Measurements from ENCODE around the gene NOS3.
A peak's percentile ranks its signal among the peaks of the same experiment; 100 is the strongest.

NOS3 gene

GRCh38 chr7:151045262-151045661, 54.4 kb downstream of the NOS3 start:
- Histone ChIP-seq H3K36me3 (ENCODE audit: low read depth) (no peaks in the 10 kb centered on the region), H3K9me3 (ENCODE audit: severe bottlenecking) (no peaks in the 10 kb centered on the region), H3K4me1 (ENCODE audit: insufficient read depth, poor library complexity, severe bottlenecking) (no peaks in the 10 kb centered on the region), H3K27me3 (ENCODE audit: insufficient read depth, poor library complexity, severe bottlenecking) (no peaks in the 10 kb centered on the region), H3K27ac (ENCODE audit: poor library complexity, severe bottlenecking) (no peak overlapping the region), H3K4me3 (ENCODE audit: severe bottlenecking) (no peak overlapping the region)
- no peak for DNase-seq (ENCODE audit: low spot score)
- no peak for ATAC-seq (ENCODE audit: low read depth)
- TF ChIP-seq CTCF (IDR thresholded peaks at IDR 0.05; ENCODE audit: poor library complexity, severe bottlenecking): no peak

- Histone ChIP-seq H3K4me3 (ENCODE audit: severe bottlenecking) (no peak overlapping the region), H3K27ac (ENCODE audit: poor library complexity, severe bottlenecking) (no peak overlapping the region), H3K9me3 (ENCODE audit: severe bottlenecking) (no peaks in the 10 kb centered on the region), H3K36me3 (ENCODE audit: low read depth) (no peaks in the 10 kb centered on the region), H3K4me1 (ENCODE audit: insufficient read depth, poor library complexity, severe bottlenecking) (no peaks in the 10 kb centered on the region), H3K27me3 (ENCODE audit: insufficient read depth, poor library complexity, severe bottlenecking) (peaks cover 6% of the 10 kb centered on the region)
- no peak for DNase-seq (ENCODE audit: low spot score)
- no peak for TF ChIP-seq CTCF (IDR thresholded peaks at IDR 0.05; ENCODE audit: poor library complexity, severe bottlenecking)
- ATAC-seq (ENCODE audit: low read depth): no peak
Measured at GRCh38 chr7:151045967-151046366, 55.1 kb downstream of the NOS3 start.

- H3K27ac ChIP-seq (ENCODE audit: poor library complexity, severe bottlenecking): no peak overlapping the region
- DNase-seq (ENCODE audit: low spot score) (no peak), ATAC-seq (ENCODE audit: low read depth) (peak; percentile 33)
Measured at GRCh38 chr7:151046603-151047573, 56.1 kb downstream of the NOS3 start.

GRCh38 chr7:151047976-151048815, 57.4 kb downstream of the NOS3 start, which contains the start of gene ASIC3:
Gene ASIC3, plus strand, starts transcription at chr7:151048531. Its CDS starts 355 bp downstream, at chr7:151048886.
- Histone ChIP-seq H3K4me3 (ENCODE audit: severe bottlenecking) (no peak within 1 kb of the TSS), H3K36me3 (ENCODE audit: low read depth) (no peaks in the 10 kb centered on the region), H3K4me1 (ENCODE audit: insufficient read depth, poor library complexity, severe bottlenecking) (no peaks in the 10 kb centered on the region), H3K27ac (ENCODE audit: poor library complexity, severe bottlenecking) (no peak within 1 kb of the TSS), H3K9me3 (ENCODE audit: severe bottlenecking) (no peaks in the 10 kb centered on the region), H3K27me3 (ENCODE audit: insufficient read depth, poor library complexity, severe bottlenecking) (peaks cover 6% of the 10 kb centered on the region)
- no peak for TF ChIP-seq CTCF (IDR thresholded peaks at IDR 0.05; ENCODE audit: poor library complexity, severe bottlenecking)
- DNase-seq (ENCODE audit: low spot score): no peak
- no peak for ATAC-seq (ENCODE audit: low read depth)

More at GRCh38 chr7:151046603-151047573, 56.1 kb downstream of the NOS3 start:
- no peaks in the 10 kb centered on the region for H3K36me3 ChIP-seq (ENCODE audit: low read depth)
- H3K27me3 ChIP-seq (ENCODE audit: insufficient read depth, poor library complexity, severe bottlenecking): peaks cover 6% of the 10 kb centered on the region
- H3K4me3 ChIP-seq (ENCODE audit: severe bottlenecking): no peak overlapping the region
- no peak for TF ChIP-seq CTCF (IDR thresholded peaks at IDR 0.05; ENCODE audit: poor library complexity, severe bottlenecking)
- no peaks in the 10 kb centered on the region for H3K4me1 ChIP-seq (ENCODE audit: insufficient read depth, poor library complexity, severe bottlenecking)
- H3K9me3 ChIP-seq (ENCODE audit: severe bottlenecking): no peaks in the 10 kb centered on the region

All from RWPE2 (cell line).